Fibroblast of skin of back (primary cell): ENCODE measurements around the gene ZNF571. TPM values are rescaled to one million over a fixed set of nuclear protein-coding genes. Genes with fewer than 3 reads are reported as not detected.

Experiments
- DNase-seq: peaks from one replicate; pipeline ENCODE4 v3.0.0-alpha.2; 2013
- polyA plus RNA-seq, 2 experiments: library from polyadenylated mRNA; unstranded; fragments of 120-200 nt; gene quantifications; one replicate each; pipeline ENCODE4 v1.2.1, GENCODE V29; 2013; ENCODE audit not compliant: insufficient read length in 2 of 2

ZNF571 gene
- polyA plus RNA-seq (2013, experiment 1 of 2; ENCODE audit: insufficient read length): 1.8 TPM
- 2.1 TPM for polyA plus RNA-seq (2013, experiment 2 of 2; ENCODE audit: insufficient read length)

- DNase-seq: peak; percentile 88
Observed at GRCh38 chr19:37594304-37594981, at the start of gene ZNF571, which contains the start of gene ZNF540. ZNF571 (minus strand) TSS chr19:37594792; CDS start chr19:37586676, 8,116 bp downstream. ZNF540 (plus strand) TSS chr19:37594876; CDS start chr19:37598448, 3,572 bp downstream.

GRCh38 chr19:37635076-37636056 lies 40.8 kb upstream of the ZNF571 start:
- DNase-seq: peak; percentile 16

GRCh38 chr19:37594982-37595382 lies 390 bp upstream of the ZNF571 start:
- DNase-seq: no peak

GRCh38 chr19:37593996-37594303 lies 642 bp downstream of the ZNF571 start:
- DNase-seq: no peak

GRCh38 chr19:37583340-37583739 lies 11.3 kb downstream of the ZNF571 start:
- DNase-seq: no peak

- DNase-seq: peak; percentile 31
Observed at GRCh38 chr19:37572203-37572602, 22.4 kb downstream of the ZNF571 start.

- DNase-seq: no peak
Observed at GRCh38 chr19:37565370-37565669, 29.3 kb downstream of the ZNF571 start.

- no peak for DNase-seq
Observed at GRCh38 chr19:37564624-37565369, 29.8 kb downstream of the ZNF571 start.

- no peak for DNase-seq
Observed at GRCh38 chr19:37563518-37563917, 31.1 kb downstream of the ZNF571 start.

GRCh38 chr19:37551129-37551993 lies 43.2 kb downstream of the ZNF571 start:
- DNase-seq: peak; percentile 77

GRCh38 chr19:37537391-37537947 lies 57.1 kb downstream of the ZNF571 start:
- no peak for DNase-seq

- DNase-seq: peak; percentile 2
Observed at GRCh38 chr19:37519890-37520289, 74.7 kb downstream of the ZNF571 start.
